GM21447 (cell line): ENCODE results near the gene KCTD13.
"Not testable (repeated sequence)": the region's sequence is repeated elsewhere in the genome, so short reads cannot be mapped to it uniquely, and the experiment has no call there.

Source experiments
- ATAC-seq: cut with Tn5 transposase; IDR thresholded peaks from one replicate; pipeline ENCODE4 v1.9.1; 2021; ENCODE audit not compliant: unreplicated experiment

Gene KCTD13

DNA sequence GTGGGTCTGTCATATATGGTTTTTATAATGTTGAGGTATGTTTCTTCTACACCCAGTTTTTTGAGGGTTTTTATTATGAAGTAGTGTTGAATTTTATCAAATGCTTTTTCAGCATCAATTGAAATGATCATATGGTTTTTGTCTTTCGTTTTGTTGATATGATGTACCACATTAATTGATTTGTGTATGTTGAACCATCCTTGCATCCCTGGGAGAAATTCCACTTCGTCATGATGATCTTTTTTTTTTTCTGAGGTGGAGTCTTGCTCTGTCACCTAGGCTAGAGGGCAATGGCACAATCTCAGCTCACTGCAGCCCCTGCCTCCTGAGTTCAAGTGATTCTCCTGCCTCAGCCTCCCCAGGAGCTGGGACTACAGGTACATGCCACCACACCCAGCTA lies 21.9 kb upstream of the KCTD13 start:
- ATAC-seq: no peak

DNA sequence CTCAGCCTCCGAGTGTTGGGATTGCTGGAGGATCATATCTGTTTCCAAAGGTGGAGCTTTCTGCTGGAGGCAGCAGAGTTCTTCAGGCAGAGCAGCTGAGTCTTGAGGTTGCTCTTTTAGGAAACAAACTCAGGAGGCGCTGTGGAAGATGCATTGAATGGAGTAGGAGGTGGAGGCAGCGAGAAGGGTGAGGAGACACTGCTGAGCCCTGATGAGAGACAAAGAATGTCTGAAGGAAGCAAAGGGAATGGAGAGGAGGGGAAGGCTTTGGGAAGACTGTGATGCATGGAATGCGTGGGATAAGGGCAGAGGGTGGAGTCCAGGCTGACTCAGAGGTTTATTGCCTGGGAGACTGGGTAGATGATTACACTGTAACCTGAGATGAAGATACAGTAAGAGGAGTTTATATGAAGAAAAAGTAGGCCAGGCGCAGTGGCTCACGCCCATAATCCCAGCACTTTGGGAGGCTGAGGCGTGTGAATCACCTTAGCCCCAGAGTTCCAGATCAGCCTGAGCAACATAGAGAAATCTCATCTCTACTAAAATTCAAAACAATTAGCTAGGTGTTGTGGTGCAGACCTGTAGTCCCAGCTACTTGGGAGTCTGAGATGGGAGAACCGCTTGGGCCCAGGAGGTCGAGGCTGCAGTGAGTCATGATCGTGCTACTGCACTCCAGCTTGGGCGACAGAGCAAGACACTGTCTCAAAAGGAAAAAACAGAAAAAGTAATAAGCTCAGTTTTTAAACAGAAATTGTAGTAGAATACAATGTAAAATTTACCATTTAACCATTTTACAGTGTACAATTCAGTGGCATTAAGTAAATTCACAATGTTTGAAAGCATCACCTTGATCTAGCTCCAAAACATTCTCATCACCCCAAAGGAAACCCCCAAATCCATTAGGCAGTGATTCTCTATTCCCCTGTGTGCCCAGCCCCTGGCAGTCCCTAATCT lies 18.1 kb upstream of the KCTD13 start:
- ATAC-seq: no peak

DNA sequence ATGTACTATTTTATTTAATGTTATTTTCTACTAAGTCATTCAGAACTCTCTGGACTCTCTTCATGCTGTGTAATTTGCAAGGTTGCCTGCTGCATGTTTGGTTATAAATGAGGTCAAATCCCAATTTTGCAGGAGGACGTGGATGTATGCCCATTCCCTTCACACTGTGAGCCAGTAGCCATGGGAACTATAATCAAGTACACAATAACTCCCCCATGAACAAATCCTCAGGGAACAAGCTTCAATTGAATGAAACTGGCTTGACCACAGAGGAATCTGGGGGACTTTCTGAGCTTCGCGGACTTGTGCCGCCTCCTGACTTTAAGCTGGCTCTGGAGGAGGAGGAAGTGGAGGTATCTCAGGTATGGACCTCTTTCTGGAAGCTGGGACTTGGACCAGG lies 14.6 kb upstream of the KCTD13 start:
- ATAC-seq: no peak

DNA sequence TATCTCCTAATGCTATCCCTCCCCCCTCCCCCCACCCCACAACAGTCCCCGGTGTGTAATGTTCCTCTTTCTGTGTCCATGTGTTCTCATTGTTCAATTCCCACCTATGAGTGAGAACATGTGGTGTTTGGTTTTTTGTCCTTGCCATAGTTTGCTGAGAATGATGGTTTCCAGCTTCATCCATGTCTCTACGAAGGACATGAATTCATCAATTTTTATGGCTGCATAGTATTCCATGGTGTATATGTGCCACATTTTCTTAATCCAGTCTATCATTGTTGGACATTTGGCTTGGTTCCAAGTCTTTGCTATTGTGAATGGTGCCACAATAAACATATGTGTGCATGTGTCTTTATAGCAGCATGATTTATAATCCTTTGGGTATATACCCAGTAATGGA lies 5.7 kb upstream of the KCTD13 start:
- ATAC-seq: not testable (repeated sequence)

DNA sequence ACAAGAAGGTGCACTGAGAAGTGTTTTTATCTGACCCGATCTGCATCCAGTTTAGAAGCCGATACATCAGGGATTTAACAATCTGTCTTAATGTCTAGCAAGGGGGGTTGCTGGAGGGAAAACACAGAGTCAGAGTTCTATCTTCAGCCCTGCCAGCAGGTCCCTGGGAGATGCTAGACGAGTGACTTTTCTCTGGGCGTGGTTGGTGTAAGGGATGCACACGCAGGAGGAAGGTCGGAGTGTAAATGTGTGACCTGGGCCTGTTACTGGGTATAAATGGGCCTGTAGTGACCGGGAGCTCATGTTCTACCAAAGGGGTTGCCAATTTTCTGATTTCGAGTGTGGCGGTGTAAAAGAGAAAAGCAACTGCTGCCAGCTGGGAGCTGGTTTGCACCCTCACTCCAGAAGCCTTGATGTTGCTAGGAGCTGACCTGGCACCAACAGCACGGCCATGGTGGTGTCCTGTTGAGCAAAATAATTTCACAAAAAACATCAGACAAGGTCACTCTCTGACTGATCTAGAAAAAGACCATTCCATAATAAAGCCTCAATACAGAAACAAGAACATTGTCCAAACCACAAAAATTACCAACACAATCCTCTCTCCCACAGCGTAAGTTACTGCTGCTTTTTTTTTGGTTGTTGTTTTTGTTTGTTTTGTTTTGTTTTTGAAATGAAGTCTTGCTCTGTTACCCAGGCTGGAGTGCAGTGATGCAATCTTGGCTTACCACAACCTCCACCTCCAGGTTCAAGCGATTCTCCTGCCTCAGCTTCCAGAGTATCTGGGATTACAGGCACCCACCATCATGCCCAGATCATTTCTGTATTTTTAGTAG lies 1.3 kb upstream of the KCTD13 start:
- no peak for ATAC-seq

DNA sequence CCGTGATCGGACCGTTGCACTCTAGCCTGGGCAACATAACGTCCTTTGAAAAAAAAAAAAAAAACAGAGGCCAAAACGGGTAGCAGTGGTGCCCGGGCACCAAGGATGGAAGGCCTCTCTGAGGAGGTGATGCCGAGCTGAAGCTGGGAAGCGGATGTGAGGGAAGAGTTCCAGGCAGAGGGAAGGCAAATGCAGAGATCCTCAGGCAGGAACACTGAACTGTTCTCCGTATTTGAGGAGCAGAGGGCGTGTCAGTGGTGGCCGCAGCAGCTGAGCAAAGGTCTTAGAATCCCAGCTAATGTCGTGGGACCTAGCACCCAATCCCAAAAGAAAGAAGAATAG lies 656 bp upstream of the KCTD13 start:
- peak; percentile 8 for ATAC-seq

DNA sequence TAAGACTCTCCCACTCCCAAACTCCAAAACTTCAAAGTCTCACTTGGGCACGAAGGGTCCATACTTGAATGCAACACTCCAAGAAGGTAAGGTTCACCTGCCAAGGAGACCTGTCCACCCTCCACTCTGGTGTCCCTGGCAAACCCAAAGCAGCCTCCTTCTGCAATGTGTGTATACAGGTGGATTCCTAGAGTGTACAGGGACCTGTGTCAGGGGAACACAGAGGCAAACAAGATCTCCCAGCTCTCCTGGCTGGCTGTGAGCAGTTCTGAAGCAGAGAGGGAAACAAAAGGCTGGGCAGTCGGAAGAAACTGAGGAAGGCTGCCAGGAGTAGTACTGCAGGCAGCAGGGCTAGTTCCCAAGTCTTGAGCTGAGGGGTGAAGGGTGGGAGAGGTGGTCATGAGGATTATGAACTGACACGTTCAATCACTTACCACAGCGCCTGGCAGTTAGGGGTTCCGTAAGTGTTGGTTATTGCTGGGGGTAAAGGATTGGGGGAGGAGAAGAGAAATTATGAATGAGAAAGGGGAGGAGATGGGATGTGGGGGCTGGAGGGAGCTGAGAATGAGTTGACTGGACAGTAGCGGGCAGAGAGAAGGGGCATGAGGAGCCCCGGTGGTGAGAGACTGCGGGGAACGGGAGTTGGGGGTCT lies 795 bp downstream of the KCTD13 start:
- ATAC-seq: no peak

DNA sequence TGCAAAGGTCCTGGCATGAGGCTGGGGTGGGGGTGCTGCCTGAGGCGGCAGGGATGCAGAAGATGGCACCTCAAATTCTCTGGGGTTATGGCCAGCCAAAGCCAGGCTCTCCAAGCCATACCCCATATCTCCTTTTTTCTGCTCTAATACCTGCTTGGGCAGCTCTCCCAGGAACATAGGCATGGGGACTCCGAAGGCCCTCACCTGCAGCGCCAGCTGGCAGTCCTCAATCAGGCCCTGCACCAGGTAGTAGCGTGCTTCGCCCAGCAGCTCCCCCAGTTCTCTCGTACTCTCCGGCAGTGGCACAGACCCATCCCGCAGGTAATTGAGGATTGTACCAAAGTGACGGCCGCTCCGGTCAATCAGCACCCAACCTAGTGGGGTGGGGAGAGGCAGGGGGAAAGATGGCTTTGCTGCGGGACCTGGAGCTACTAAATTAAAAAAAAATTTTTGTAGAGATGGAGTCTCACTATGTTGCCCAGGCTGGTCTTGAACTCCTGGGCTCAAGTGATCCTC lies 3.0 kb downstream of the KCTD13 start:
- ATAC-seq: no peak

DNA sequence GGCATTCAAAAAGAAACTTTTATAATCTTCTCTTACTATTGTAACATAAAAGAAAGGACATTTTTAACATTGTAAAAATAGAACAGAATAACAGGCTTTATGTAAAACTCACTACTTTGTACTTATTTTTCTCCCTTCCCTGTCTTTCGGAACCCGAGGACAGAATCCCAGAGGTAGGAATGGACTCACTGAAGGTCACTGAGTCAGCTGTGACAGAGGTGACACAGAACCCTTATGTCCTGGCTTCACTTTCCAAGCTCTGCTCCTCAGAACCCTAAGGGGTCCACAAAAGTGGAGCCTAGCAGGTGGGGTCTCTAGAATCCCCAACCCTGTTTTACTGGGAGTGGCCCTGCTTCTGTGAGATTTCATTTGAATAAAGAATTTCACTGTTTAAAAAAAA lies 3.7 kb downstream of the KCTD13 start:
- no peak for ATAC-seq

DNA sequence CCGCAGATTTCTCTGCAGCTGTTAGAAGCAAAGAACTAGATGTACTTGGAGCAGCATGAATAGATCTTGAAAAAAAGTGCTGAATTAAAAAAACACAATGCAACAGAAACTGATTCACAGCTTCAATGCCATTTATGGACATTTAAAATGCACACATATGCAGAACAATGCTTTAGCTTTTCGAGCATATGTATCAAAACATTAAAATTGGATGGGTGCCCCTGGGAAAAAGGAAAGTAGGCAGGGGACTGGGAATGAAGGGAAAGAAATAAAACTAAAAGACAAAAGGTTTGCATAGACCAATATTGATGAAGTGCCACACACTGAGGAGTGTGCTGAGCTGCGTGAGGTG lies 5.0 kb downstream of the KCTD13 start:
- ATAC-seq: no peak

DNA sequence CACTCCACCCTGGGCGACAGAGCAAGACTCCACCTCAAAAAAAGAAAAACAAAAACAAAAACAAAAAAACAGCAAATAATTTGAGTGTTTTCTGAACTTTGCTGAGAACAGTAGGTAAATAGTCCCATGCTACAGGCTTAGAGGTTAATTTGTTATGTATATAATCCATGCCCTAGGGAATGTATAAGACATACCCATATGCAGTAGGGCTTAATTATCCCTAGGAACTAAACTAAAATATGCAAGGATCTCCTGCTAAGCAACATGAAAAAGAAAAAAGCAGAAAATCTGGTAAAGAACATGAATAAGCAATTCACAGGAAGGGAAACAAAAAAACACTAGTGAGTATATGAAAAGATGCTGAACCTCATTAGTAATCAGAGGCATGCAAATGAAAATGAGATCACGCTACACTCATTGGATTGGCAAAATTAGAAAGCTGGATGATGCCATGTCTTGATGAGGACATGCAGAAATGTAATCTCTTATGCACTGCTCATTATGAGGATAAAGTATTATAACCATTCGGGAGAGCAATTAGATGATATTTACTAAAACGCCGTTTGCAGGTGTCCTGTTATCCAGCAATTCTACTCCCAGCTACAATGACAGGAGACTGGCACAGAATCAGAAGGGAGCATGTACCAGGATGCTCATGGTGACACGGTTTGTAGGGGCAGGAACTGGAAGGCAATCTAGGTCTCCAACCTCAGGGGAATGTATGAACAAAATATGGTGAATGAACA lies 5.6 kb downstream of the KCTD13 start:
- ATAC-seq: no peak

DNA sequence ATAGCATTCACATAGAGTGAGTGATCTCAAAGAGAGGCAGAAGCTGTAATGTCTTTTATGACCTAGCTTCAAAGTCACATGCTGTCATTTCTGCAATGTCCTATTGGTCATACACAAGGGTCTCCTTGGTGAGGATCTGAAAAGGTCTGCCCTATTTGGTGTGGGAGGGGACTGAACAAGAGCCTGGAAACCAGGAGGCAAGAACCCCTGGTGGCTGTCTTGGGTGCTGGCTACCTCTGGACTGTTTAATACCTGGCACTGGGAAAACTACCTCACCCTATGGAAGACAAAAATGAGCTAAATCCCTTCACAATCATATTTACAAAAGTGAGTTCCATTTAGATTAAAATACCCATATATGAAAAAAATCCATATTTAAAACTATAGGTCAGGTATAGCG lies 9.0 kb downstream of the KCTD13 start:
- ATAC-seq: no peak

DNA sequence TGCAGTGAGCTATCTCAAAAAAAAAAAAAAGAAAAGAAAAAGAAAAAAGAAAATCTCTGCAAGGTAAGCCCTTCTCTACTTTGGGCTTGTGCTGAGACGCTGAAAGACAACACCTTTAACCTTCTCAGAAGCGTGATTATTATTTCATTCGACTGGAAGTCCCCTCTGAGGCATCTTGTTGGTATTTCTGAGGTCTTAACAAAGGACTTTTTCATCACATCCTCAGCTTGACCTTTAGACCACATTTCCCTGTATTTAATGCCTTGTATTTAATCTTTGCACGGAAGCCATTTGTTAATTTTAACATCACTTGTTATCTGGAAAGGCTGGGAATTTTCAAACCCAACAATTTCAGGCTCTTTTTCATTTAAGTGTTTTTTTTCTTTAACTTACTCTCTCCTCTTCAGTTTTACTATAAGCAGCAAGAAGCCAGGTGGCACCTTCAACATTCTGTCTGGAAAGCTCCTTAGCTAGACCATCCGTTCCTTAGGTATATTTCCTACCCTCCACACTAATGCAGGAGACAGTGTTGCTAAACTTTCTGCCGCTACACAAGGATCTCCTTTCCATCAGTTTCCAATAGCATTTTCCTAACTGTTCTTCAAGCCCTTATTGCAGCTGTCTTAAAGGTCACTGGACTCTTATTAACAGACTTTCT lies 10.3 kb downstream of the KCTD13 start:
- no peak for ATAC-seq

DNA sequence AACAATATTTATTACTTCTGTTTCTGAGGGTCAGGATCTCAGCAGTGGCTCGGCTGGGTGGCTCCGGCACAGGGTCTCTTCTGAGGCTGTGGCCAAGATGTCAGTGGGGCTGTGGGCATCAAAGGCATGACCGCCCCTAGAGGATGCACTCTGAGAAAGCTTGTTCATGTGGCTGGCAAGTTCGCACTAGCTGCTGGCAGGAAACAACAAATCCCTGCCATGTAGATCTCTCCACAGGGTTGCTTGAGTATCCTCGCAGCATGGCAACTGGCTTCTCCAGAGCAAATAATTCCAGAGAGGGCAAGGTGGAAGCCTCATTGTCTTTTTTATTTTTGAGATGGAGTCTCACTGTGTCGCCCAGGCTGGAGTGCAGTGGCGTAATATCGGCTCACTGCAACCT lies 12.5 kb downstream of the KCTD13 start:
- ATAC-seq: no peak

DNA sequence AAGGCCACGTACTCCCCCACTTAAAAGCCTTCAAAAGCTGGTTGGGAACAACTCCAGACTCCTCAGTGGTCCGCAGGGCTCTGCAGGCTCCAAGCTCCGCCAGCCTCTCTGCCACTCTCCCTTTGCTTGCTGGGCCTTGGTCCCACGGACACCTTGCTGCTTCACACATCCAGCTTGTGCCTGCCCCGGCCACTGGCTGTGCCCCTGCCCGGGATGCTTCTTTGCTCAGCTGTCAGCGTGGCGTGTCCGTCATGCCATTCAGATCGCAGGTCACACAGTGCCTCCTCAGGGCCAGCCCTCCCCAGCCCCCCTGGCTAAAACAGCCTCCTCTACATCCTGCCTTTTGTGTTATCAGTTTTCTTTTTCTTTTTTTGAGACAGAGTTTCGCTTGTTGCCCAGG lies 13.9 kb downstream of the KCTD13 start:
- ATAC-seq: no peak

DNA sequence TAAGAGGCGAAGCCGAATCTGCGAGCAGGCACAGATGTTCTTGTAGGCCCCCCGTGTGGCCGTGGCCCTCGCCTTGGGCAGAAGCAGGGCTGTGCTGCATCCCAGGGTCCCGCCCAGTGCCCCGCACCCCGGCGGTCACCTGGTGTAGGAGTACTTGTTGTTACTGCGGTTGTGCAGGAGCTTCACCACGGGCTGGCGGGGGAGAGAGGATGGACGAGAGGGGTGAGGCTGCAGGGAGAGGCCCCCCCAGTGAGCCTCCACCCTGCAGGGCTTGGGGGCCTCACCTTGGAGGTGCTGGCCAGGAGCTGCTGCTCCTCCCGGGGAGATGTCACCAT lies 14.4 kb downstream of the KCTD13 start:
- no peak for ATAC-seq

DNA sequence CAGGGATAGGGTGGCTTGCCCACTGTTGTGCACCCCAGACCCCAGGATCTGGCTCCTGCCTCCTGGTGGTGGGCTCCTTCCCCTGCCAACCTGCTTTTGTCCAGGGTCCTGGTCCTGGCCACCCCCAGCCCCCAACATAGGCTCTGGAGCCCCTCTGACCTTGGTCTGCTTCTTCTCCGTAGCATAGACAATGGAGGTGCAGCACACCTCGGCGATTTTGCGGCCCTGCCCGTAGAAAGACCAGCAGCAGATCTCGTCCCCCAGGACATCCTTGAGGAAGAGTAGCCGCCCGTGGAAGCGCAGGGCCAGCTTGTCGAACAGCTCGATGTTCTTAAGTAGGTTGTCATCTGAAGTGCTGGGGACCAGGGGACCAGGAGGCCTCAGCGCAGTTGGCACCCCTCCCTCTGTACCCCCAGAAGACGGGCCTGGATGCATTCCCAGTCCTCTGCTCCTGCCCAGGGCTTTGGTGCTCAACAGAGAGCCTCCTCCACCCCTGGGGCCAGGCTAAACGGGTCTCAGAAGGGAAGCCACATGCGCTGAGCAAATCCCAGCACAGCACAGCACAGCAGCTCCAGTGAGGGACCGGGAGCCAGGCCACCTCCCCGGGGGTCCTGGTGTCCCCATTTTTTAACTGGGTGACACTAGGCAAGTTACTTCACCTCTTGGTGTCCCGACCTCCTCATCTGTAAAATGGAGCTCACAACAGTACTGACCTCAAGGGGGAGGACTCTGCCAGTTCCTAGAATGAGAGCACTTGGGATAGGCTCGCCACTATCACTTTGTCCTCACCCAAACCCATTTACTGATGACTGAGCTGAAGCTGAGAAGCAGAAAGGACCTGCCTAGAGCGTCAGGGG lies 15.0 kb downstream of the KCTD13 start:
- ATAC-seq: no peak

DNA sequence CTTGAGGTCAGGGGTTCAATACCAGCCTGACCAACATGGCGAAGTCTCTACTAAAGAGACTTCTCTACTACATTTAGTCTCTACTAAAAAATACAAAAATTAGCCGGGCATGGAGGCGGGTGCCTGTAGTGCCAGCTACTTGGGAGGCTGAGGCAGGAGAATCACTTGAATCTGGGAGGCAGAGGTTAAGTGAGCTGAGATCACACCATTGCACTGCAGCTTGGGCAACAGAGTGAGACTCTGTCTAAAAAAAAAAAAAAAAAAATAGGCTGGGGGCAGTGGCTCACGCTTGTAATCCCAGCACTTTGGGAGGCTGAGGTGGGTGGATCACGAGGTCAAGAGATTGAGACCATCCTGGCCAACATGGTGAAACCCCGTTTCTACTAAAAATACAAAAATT lies 16.2 kb downstream of the KCTD13 start:
- not testable (repeated sequence) for ATAC-seq

DNA sequence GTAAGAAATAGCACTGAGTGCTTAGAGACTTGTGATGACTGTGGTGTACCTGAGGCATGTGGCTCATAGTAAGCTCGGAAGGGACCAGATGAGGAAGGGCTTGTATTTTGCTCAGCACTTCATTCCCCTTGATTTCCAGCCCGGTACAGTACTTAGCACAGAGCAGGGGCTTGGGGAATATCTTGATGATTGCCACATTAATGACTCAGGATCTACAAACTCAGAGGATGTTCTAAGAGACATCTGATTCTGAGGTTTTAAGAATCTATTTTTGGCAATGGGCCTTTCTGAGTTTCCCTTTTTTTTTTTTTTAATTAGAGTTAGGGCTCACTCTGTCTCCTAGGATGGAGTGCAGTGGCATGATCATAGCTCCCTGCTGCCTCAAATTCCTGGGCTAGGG lies 16.6 kb downstream of the KCTD13 start:
- no peak for ATAC-seq
